ENCODE data around the gene DPM2. TPM values are rescaled to one million over a fixed set of nuclear protein-coding genes. Genes with fewer than 3 reads are reported as not detected.
A peak's percentile ranks its signal among the peaks of the same experiment; 100 is the strongest.

Gene DPM2
- polyA plus RNA-seq, 2 of the 4 experiments (the other 2 are of a cell fraction), result 41.9 to 45.9 TPM

- Histone ChIP-seq H3K4me2 (peak overlapping the region; percentile 98), H3K9me3 (no peaks in the 10 kb centered on the region), H3K4me3 (no peak overlapping the region), H3K27ac (peak overlapping the region; percentile 89 to 98), H3K4me1 (peaks cover 73% of the 10 kb centered on the region)
- DNase-seq (ENCODE audit: low read depth in 1 of 2, low spot score in 1 of 2), result no peak
- no peak for FAIRE-seq
- TF ChIP-seq HEYL (CRISPR knock-in tag; IDR thresholded peaks at IDR 0.05), result no peak
- TF ChIP-seq HOXB5 (CRISPR knock-in tag; IDR thresholded peaks at IDR 0.05), result no peak
- no peak for TF ChIP-seq EHMT2 (IDR thresholded peaks at IDR 0.05; ENCODE audit: low read depth)
- TF ChIP-seq, protein P1, sequence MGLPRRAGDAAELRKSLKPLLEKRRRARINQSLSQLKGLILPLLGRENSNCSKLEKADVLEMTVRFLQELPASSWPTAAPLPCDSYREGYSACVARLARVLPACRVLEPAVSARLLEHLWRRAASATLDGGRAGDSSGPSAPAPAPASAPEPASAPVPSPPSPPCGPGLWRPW (IDR thresholded peaks at IDR 0.05), result no peak
- TF ChIP-seq HOXB13 (CRISPR knock-in tag; IDR thresholded peaks at IDR 0.05; ENCODE audit: low read depth), result no peak
- TF ChIP-seq FOSB (CRISPR knock-in tag; IDR thresholded peaks at IDR 0.05), result no peak
- ChIA-PET CTCF (interaction anchor here (0.6 to 35.7 kb wide), 8 partner anchors 7 to 228 kb away, joined by 3 to 827 read pairs (median 4); partner anchors contain the start of genes DPM2 and TOR2A), POLR2A (interaction anchor here (1.1 kb wide), 1 partner anchor 43 kb away, joined by 4 read pairs; no protein-coding TSS in a partner anchor)
- 84% methylated on average over 3 of the region's 3 CpGs for WGBS (ENCODE audit: missing lambda C conversion rate)
- ATAC-seq, result no peak
Measured at GRCh38 chr9:127963041-127963358, 25.3 kb upstream of the DPM2 start.

- DNase-seq (ENCODE audit: low read depth in 1 of 2, low spot score in 1 of 2) (no peak), FAIRE-seq (no peak), ATAC-seq (no peak)
- no peaks in the 10 kb centered on the region for H3K9me3 ChIP-seq
- no peak for TF ChIP-seq SMC3 (IDR thresholded peaks at IDR 0.05)
- TF ChIP-seq FOSB (CRISPR knock-in tag; IDR thresholded peaks at IDR 0.05), result no peak
- no peak for TF ChIP-seq SREBF2 (IDR thresholded peaks at IDR 0.05)
- TF ChIP-seq, protein P2, sequence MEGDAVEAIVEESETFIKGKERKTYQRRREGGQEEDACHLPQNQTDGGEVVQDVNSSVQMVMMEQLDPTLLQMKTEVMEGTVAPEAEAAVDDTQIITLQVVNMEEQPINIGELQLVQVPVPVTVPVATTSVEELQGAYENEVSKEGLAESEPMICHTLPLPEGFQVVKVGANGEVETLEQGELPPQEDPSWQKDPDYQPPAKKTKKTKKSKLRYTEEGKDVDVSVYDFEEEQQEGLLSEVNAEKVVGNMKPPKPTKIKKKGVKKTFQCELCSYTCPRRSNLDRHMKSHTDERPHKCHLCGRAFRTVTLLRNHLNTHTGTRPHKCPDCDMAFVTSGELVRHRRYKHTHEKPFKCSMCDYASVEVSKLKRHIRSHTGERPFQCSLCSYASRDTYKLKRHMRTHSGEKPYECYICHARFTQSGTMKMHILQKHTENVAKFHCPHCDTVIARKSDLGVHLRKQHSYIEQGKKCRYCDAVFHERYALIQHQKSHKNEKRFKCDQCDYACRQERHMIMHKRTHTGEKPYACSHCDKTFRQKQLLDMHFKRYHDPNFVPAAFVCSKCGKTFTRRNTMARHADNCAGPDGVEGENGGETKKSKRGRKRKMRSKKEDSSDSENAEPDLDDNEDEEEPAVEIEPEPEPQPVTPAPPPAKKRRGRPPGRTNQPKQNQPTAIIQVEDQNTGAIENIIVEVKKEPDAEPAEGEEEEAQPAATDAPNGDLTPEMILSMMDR (IDR thresholded peaks at IDR 0.05), result no peak
- TF ChIP-seq NR3C1 (IDR thresholded peaks at IDR 0.05), result no peak
- no peak for TF ChIP-seq TP53 (CRISPR knock-in tag; IDR thresholded peaks at IDR 0.05)
- no peak for TF ChIP-seq KDM1A (IDR thresholded peaks at IDR 0.05; ENCODE audit: low read depth)
- TF ChIP-seq RFX5 (IDR thresholded peaks at IDR 0.05), result no peak
- TF ChIP-seq, protein P3, sequence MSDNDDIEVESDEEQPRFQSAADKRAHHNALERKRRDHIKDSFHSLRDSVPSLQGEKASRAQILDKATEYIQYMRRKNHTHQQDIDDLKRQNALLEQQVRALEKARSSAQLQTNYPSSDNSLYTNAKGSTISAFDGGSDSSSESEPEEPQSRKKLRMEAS (IDR thresholded peaks at IDR 0.05), result no peak
- TF ChIP-seq, protein P4, sequence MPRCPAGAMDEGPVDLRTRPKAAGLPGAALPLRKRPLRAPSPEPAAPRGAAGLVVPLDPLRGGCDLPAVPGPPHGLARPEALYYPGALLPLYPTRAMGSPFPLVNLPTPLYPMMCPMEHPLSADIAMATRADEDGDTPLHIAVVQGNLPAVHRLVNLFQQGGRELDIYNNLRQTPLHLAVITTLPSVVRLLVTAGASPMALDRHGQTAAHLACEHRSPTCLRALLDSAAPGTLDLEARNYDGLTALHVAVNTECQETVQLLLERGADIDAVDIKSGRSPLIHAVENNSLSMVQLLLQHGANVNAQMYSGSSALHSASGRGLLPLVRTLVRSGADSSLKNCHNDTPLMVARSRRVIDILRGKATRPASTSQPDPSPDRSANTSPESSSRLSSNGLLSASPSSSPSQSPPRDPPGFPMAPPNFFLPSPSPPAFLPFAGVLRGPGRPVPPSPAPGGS (IDR thresholded peaks at IDR 0.05), result no peak
- TF ChIP-seq EHF (CRISPR knock-in tag; IDR thresholded peaks at IDR 0.05), result no peak
- CTCF ChIA-PET, result interaction anchor here (0.9 to 35.7 kb wide), 5 partner anchors 14 to 228 kb away, joined by 3 to 827 read pairs (median 9); partner anchors contain the start of genes DPM2 and TOR2A
- peak overlapping the region; percentile 89 to 98 for H3K27ac ChIP-seq
- no peak overlapping the region for H3K4me3 ChIP-seq
- WGBS (ENCODE audit: missing lambda C conversion rate), result 44% methylated on average over 2 of the region's 3 CpGs
- H3K4me1 ChIP-seq, result peaks cover 66% of the 10 kb centered on the region
- POLR2A ChIA-PET, result interaction anchor here (1.1 kb wide), 1 partner anchor 44 kb away, joined by 4 read pairs; no protein-coding TSS in a partner anchor
- H3K4me2 ChIP-seq, result no peak overlapping the region
Measured at GRCh38 chr9:127962278-127962677, 24.6 kb upstream of the DPM2 start.

- CTCF ChIA-PET, result interaction anchor here (1.1 to 35.7 kb wide), 4 partner anchors 17 to 156 kb away, joined by 5 to 827 read pairs (median 187); partner anchors contain the start of gene DPM2
Measured at GRCh38 chr9:127961613-127962155, 24.0 kb upstream of the DPM2 start.

More at GRCh38 chr9:127961613-127962155, 24.0 kb upstream of the DPM2 start:
- peaks cover 60% of the 10 kb centered on the region for H3K4me1 ChIP-seq
- FAIRE-seq (no peak), DNase-seq (ENCODE audit: low read depth in 1 of 2, low spot score in 1 of 2) (no peak), ATAC-seq (no peak)
- H3K27ac ChIP-seq, result peak overlapping the region in 1 of 2 experiments; percentile 98; a peak in 3 of 6 replicates
- TF ChIP-seq ZC3H11A (IDR thresholded peaks at IDR 0.05), result no peak
- no peak for TF ChIP-seq TFCP2L1 (CRISPR knock-in tag; IDR thresholded peaks at IDR 0.05)
- peak; percentile 67; the same call in 1 of the 2 replicates for TF ChIP-seq KDM1A (IDR thresholded peaks at IDR 0.05; ENCODE audit: low read depth)
- H3K4me3 ChIP-seq, result no peak overlapping the region
- POLR2A ChIA-PET, result interaction anchor here (1.1 kb wide), 1 partner anchor 45 kb away, joined by 4 read pairs; no protein-coding TSS in a partner anchor
- 93% methylated on average over 13 of the region's 13 CpGs for WGBS (ENCODE audit: missing lambda C conversion rate)
- no peak overlapping the region for H3K4me2 ChIP-seq
- no peaks in the 10 kb centered on the region for H3K9me3 ChIP-seq

Data from A549 (cell line).